Activated CD4-positive, CD25-positive, alpha-beta regulatory T cell treated with anti-CD3 and anti-CD28 coated beads, Interleukin-2, amount 50 U/mL, for 16 hours (primary cell): ENCODE measurements around the gene CDK15.

ENCODE experiments used
- DNase-seq: peaks from one replicate; pipeline ENCODE4 v3.0.0-alpha.2; 2020; ENCODE audit warnings: low read depth, low spot score

The CDK15 gene

DNA sequence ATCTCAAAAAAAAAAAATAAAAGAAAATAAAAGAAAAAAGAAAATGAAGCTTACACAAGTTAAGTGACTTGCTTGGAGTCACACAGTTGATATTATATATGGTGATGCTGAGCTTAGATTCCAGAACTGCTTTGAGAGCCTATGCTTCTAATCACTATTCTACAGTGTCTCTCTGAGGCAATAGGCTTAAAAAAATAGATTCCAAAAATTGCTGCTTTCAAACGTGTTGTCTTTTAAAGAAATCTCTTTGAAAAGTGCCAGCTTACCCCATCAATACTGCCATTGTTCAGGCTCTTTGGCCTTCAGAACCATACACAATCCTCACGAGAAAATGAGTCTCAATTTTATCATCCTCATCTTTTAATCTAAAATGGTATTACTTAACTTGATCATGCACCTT is 102.6 kb downstream of the CDK15 start:
- no peak for DNase-seq

DNA sequence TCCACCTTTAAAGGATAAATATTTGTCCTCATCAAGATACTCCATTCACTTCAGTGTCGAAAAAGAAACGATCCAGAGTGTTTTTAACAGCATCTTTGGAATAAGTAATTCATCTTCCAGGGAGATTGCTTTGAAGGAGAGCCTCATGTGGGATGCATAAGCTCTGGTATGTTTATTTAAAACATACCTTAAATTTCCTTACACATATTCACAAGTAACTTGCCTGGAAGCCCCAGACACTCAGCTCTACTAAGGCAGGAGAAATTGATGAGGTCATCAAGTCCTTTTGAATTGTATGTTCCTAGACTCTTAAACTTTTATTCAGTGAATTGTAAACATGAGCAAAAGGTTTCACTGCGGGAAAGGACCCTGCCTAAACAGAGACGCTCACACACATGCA is 103.0 kb downstream of the CDK15 start:
- DNase-seq = no peak

DNA sequence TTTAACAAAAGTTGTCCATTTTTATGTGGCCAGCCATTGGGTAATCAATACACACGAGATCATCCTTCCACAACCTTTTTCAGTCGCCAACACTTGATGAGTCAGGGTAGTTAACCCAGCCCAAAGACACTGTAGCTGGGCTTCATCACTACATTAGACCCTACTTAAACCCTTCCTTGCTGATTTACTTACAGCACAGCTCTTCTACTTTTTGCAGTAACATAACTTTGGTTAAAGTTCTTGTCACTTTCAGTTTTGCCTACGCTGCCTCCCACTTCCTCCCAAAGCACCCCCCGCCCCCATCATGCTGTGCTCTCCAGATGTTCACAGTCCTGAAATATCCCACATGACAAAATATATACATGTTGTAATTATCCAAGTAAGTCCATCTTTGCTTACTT is 103.6 kb downstream of the CDK15 start:
- DNase-seq = no peak

DNA sequence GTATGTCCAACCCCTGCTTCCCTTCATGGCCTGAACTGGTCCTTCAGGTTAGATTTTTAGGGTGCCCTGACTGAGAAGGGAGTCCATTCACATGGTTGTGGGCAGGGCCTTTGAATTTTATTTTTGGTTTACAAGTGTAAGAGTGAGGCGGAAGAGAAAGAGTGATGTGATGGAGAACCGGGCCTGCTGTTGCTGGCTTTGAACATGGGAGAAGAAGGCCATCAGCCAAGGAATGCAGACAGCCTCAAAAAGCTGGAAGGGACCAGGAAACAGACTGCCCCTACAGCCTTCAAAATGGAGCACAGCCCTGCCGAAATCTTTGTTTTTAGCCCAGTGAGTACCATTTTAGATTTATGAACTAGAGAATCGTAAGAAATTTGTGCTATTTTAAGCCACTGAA is 105.0 kb downstream of the CDK15 start:
- no peak for DNase-seq

GRCh38 chr2:201913201-201913600 is 106.9 kb downstream of the CDK15 start:
- no peak for DNase-seq

DNA sequence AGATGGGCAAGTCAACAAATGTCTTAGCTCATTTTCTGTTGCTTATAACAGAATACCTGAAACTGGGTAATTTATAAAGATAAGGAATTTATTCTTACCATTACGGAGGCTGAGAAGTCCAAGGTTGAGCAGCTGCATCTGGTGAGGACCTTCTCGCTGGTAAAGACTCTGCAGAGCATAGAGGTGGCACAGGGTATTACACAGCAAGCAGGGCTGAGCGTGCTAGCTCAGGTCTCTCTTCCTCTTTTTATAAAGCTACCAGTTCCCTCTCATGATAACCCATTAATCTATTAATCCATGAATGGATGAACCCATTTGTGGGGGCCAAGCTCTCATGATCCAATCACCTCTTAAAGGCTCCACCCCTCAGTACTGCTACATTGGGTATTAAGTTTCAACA is 109.1 kb downstream of the CDK15 start:
- no peak for DNase-seq

DNA sequence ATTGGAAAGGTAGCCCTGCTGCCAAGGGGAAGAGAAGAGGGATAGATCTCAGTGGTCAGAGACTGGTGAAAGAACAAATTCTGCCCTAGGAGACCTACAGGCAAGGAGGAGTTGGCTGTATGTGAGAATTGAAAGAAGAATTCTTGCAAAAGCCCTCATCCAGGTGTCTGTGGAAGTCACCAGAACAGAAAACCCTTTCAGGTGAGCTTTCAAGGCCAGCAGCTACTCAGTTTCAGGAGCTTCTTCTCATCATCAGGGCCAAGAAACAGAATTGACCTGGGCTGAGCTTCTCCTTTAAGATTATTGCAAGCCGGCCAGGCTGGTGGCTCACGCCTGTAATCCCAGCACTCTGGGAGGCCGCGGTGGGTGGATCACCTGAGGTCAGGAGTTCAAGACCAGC is 110.2 kb downstream of the CDK15 start:
- DNase-seq = no peak

- DNase-seq = no peak
Measured at GRCh38 chr2:201918616-201919307, 112.4 kb downstream of the CDK15 start.

DNA sequence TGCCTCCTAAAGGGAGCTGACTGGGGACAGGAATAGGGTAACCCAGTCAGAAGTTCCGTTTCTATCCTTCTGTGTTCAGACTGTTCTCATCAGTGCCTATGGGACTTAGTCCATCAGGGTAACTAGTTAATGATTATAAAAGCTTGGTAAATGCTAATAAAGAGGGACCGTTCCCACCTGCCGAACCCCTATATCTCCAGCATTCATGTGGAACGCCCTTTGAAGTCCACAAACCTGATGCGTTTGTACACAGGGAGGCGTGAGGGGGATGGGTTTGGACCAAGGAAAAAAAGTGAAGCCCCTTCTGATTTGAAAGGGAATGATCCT is 112.9 kb downstream of the CDK15 start:
- DNase-seq = no peak

- no peak for DNase-seq
Measured at GRCh38 chr2:201923436-201924328, 117.3 kb downstream of the CDK15 start.

DNA sequence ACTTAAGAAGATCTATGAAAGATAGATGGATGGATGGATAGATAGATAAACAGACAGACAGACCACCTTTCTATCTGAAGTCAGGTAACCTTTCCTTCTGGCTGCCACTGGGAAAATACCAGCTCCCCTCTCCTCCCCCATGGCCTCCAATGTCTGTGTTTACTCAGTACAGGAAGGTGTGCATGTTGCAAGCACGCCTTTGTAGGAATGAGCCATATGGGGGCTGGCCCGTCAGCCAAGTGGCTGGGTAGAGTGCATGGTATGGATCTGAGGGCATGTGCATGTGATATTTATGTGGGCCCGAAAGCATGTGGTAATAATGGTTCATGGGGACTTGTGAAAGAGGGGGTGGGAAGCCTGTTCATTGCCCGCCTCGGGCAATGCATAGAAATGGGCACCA is 118.1 kb downstream of the CDK15 start:
- DNase-seq = no peak

DNA sequence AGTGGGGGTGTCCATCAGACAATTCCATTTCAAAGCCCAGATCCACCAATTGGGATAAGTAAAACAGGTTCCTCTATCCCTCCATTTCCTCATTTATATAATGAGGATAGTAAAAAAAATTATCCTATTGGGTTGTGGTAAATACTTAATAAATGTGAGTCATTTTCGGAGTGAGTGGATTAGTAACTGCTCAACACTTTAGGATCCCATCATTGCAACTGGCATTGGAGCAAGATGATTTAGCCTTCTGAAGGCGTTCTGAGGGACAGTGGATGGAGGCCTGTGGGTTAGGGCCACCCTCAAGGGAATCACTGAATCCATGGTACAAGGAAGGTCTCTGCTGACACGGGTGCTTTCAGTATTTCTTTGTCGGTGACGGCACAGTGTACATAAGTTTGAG is 118.7 kb downstream of the CDK15 start:
- no peak for DNase-seq

DNA sequence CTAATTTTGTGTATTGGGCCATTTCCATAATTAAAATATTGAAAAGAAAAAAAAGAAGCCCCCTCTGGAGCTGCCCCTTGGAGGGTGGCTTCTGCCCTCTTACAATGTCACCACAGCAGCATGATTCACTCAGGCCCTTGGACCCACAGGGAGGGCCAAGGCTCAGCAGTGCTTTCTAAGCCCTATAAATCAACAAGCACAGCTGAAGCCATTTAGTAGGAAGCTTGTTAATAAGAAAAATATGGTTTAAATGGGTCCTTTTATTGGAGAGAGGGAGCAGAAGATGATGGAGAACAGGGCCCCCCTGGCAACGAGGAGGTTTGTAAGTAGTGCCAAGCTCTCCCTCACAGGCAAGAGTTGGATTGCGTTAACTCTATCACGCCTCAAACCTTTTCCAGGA is 119.7 kb downstream of the CDK15 start:
- DNase-seq = no peak

DNA sequence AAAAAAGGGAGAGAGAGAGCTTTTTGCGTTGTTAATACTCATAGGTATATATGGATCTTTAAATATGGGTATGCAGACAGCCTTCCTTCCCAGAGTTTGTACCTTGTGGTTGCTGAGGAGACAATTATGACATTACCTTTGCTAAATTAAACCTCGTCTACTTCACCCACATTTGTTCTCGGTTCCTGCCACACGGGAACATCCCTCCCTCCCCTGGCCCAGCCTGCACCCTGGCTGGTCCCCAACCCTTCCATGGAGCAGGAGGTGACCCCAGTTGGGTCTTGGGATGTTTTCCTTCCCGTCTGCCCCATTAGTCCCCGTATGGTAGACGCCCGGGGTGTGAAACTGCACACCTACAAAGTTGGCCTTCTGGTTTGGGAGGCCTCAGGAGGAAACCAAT is 122.0 kb downstream of the CDK15 start:
- no peak for DNase-seq

- DNase-seq = no peak
Measured at GRCh38 chr2:201929281-201930026, 123.1 kb downstream of the CDK15 start.

DNA sequence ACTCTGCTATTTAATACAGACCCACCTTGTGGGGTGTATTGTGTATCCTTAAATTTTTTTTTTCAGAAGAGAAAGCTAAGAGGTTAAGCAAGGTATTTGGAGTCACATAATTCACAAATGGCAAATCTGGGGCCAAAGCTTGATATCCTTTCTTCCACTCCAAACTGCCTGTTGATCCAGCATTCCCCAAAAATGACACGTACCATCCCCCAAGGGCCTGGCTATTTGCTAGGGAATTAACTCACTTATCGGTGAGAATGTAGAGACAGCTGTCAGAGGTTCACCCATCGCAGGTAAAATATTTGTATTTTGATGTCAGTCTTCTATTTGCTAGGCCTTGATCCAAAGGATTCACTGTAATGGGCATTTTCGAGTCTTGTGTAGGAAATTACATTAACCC is 123.7 kb downstream of the CDK15 start:
- DNase-seq = no peak

DNA sequence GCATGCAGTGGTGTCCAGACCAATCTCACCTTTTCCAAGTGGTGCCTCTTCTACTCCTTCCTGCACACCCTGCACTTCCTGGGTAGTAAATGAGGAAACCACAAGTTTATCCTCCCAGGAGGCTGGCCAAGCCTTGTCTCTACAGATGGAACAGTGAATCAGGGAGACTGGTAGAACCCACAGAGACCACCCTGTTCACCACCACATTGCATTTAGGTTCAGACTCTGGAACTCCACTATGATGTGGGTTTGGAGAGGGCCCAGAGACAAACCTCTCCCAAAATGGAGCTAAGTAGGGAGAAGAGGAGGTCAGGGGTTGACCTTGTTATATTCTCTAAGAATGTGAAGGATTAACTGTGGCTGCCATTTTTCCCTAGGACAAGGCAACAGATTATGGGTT is 124.5 kb downstream of the CDK15 start:
- DNase-seq = no peak

- DNase-seq = no peak
Measured at GRCh38 chr2:201931475-201931874, 125.1 kb downstream of the CDK15 start.

- DNase-seq = no peak
Measured at GRCh38 chr2:201931951-201932350, 125.6 kb downstream of the CDK15 start.

GRCh38 chr2:201932511-201932910 is 126.2 kb downstream of the CDK15 start:
- DNase-seq = no peak

DNA sequence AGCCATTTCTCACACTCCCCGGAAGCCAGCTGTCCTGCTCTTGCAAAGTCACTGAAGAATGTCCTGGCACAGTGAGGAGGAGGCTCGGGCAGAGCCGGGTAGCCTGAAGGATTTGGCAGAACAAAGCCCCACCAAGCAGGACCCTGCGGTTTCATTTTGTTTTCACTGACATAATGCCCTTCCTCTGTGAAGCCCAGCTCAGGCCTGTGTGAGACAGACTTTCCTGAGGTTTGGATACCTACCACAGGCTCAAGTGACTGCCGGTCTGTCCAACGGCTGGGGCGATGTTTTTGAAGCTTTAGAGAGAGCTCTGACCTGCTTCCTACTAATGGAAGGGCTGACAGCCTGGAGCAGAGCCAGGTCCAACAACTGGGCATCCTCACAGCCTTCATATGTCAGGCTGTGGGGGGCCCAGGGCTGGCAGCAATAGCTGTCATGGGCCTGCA is 127.5 kb downstream of the CDK15 start:
- DNase-seq = no peak

- DNase-seq = no peak
Measured at GRCh38 chr2:201936817-201937216, 130.5 kb downstream of the CDK15 start.

GRCh38 chr2:201937343-201937742 is 131.0 kb downstream of the CDK15 start:
- DNase-seq = no peak
